NCI-H1105 treated with DMSO at 0.1 percent for 48 hours (cell line): ENCODE data around the gene RPAIN.
"Not testable (repeated sequence)": the region's sequence is repeated elsewhere in the genome, so short reads cannot be mapped to it uniquely, and the experiment has no call there.

Source experiments
- DNase-seq: peaks from one replicate; lab custom pipeline; 2025; lab: John Stamatoyannopoulos, UW

Gene RPAIN

DNA sequence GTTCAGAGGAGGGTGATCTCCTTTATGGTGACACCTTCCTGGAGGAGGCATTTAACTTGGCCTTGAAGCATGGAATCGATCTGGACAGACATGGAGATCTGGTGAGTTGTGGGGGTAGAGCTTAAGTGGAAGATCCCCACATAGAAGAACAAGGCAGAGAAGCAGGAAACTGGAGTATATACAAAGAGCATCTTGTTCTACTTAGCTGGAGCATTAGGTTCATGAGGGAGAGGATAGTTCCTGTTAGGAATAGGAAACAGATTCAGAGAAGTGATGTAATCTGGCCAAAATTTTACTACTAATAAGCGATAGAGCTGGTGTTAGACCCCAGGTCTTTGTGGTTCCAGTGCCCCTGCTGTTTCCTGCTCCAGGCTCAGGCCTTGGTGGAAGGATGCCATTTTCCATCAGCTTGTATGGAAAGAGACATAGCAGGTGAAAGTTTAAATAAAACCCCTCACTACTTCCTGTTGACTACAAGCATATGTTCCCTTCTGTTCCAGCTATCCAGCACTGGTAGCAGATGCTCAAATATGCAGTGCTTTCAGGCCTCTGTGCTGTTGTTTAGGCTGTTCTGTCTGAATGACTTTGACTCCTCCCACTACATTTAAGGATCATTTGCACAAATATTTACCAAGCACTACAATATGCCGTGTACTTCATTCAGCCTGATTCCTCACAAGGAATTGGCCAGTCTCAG, 9.4 kb downstream of the RPAIN start:
- no peak for DNase-seq

DNA sequence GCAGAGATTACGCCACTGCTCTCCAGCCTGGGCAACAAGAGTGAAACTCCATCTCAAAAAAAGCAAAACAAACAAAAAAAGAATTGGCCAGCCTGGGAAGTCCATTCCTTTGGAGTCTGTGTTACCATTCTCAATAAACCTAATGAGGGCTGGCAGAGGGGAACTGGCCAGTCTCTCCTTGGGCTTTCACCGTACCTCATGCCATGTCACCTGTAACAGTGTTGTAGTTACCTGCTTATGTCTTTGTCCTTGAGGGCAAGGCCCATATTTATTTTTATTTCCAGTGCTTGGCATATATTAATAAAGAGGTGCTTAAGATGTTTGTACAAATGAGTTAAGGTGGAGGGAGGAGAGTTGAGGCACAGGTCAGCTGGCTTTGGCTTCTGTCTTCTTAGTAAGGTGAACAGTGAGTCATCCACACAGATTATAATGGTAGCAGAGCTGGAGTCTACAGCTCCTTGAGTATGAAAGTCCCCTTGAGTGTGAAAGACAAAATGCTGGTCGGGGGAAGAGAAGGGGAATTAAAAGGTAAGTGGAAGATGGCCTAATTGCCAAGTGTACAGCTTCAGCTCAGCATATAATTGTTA, 10.5 kb downstream of the RPAIN start:
- DNase-seq, result no peak

DNA sequence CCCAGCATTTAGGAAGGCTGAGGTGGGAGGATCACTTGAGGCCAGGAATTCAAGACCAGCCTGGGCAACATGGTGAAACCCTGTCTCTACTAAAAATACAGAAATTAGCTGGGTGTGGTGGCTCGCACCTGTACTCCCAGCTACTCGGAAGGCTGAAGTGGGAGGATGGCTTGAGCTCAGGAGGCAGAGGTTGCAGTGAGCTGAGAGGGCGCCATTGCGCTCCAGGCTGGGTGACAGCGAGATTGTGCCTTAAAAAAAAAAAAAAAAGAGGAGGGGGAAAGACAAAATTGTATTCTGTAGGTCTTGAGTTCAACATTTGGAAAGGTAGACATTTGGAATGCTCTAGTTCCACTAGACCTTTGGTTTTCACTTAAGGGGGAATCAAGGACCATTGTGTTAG, 11.3 kb downstream of the RPAIN start:
- DNase-seq, result not testable (repeated sequence)

DNA sequence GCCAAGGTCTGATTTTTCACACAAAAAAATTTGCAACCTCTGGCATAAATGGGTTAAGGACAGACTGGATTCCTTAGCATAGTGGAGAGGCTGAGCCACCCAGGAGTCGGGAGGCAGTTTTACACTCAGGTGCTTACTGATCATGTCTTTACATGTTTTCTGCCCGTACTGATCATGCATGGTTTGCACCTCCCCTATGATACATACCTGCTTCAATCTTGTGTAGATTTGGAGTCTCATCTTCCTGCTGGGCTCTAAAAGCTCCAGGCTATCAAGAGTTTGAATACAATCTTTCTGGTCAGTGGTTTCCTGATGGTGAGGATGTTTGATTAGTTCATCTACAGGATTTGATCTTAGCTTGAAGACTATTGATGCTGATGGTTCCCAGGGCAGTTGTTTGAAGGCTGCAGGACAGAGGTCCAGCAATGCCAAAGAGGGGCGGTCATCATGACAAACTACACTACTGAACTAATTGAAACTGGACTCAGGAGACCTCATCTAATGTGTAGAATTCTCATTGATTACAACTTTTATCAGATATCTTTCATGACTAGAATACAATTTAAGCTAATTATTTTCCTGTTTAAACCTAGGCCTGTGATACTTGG, 12.1 kb downstream of the RPAIN start:
- DNase-seq, result no peak

DNA sequence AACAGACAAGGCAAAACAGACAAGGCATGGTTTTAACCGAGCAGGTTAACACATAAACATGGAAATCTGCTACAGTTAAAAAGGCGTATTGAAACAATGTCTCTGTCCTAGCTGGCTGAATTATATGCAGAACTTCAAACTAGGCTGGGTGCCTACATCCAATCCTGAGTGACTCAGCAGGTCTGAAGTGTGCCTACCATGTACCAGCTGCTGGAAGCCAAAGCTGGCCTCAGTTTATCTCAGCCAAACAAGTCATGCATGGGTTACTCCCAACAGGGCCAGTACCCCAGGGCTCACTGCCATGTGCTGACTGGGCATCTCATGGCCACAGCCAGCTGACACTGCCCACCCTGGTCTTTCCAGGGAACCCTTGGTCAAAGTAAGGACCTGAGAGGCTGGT, 15.0 kb downstream of the RPAIN start:
- no peak for DNase-seq

DNA sequence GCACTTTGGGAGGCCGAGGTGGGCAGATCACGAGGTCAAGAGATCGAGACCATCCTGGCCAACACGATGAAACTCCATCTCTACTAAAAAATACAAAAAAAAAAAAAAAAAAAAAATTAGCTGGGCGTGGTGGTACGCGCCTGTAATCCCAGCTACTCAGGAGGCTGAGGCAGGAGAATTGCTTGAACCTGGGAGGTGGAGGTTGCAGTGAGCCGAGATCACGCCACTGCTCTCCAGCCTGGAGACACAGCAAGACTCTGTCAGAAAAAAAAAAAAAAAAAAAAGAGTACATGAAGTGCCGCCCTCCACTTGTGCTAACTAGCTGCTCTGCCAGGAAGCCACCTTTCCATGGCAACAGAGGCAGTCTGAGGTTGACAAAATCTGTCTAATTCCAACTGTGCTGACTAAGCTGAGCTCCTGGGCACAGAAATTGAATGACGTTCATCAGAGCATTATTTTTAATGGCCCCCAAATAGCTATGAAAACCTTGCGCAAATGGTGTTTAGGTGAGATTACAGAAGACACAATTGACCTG, 15.9 kb downstream of the RPAIN start:
- not testable (repeated sequence) for DNase-seq

DNA sequence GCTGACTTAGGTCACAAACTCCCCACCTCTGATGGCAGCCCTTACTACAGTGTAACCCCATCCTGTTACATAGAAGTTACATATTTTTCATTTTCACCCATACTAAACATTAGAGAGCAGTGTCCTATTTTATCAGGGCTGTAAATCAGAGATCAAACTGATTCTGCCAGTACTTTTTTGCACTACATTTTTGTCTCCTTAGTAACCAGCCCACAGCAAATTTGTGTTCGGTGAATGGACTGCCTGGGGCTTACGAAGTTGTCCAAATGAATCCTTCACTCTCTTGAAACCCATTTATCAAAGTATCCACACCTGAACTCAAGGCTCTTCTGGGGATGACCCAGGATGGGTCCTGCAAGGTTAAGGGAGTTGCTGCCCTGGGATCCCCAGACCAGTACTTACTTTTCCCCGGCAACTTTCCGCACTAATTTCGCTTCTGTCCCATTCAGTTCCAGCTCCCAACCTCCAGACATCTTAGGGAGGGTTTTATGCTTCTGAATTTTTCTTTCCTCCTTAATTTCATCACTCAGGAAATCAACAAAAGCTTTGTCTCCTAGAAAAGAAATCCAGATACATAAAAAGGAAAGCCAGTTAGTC, 17.8 kb downstream of the RPAIN start:
- no peak for DNase-seq

DNA sequence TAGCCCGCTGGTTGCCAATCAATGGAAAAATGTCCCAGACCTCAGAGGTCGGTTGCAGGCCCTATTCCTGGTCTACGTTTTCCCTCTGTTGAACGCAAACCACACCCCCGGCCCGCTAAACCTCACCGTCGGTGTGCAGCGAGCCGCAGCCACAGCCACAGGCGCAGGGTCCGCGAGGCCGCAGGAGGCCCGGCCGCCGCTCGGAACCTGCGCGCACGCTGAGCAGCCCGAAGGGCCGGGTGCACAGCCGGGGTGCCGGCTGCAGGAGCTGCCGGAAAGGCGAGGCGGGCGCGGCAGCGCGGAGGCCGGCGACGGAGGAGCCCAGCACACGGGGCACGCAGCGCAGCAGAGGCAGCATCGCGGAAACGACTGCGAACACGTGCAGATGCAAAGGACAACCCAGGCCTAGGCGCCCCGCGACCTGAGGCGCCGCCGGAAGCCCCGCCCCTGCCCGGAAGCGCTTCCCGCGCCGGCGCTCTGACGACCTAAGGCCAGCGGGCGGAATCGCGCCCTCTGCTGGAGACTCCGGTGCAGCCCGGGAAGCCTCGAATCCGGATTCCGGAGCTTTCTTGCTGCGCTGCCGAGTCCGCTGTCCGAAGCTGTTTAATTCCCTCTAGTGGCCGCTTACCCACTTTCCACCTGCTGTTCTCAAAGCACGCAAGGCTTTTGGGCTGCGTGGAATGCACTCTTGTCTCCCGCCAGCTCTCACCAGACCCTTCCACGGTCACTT, 18.9 kb downstream of the RPAIN start, which contains the start of gene C1QBP:
C1QBP (minus strand) TSS at position 440 of the 730 bp plus-strand sequence; CDS start at position 358, 82 bp downstream.
- DNase-seq, result peak; percentile 92

DNA sequence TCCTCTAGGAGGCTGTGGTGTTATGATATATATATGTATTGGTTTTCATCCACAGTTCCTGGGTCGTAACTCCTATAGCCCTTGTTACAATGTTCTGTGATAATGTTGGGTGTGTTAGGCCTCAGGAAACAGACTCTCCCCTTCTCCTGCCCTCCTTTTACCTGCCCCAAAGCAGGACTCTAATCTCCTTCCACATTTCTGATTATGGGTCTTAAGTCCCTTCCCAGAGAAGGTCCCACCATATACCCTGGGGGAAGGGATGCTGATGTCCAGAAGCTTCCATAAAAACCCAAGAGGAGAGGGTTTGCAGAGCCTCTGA, 19.4 kb downstream of the RPAIN start:
- DNase-seq, result no peak

DNA sequence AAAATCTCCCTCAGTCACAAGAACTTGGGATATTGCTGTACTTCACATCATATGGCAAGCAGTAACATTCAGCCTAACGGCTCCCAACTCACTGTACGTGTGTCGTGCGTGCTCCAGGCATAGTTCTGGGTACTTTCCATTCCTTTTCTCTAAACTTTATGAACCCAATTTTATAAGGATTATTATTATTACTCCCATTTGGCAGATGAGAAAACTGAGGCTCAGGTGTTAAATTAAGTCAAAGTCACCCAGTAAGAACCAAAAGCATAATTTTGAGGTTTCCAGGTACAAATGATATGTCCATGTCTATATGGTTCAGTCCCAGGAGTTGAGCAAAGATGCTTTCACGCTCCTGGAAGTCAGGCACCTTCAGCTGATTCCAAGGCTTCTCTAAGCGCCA, 23.7 kb downstream of the RPAIN start:
- no peak for DNase-seq

DNA sequence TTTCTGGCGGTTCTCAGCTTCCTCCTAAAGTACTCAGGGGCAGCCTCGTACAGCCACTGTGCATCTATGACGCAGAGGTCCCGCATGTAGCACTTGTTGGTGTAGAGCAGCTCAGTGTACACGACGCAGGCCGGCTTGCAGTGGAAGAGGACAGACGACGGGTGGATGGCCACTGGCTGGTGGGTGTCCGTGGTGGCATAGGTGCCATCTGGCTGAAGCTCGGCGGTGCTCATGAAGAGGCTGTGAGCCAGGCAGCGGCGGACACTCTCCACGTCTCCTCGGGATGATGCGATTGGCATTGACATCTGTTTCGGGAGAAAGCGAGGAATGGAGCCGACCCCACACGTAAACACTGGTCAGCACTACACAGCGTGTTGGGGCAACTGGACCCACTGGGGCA, 24.2 kb downstream of the RPAIN start:
- no peak for DNase-seq

DNA sequence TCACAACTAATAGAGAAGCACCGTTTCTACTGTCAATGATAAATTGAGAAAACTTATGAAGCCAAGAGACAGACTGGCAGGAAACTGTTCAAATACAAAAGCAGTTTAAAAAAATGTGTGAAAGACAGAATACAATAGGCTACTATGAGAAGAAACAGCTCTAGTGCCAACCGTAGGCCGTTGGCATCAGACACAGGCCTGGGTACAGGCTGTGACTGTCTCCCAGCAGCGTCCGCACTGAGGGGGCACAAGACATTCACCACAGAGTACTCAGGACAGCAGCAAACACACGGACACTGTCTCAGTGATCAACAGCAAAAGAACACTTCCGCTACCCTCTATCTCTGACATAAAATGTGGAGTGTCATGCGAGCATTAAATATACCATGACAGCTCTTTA, 26.8 kb downstream of the RPAIN start:
- DNase-seq, result no peak

DNA sequence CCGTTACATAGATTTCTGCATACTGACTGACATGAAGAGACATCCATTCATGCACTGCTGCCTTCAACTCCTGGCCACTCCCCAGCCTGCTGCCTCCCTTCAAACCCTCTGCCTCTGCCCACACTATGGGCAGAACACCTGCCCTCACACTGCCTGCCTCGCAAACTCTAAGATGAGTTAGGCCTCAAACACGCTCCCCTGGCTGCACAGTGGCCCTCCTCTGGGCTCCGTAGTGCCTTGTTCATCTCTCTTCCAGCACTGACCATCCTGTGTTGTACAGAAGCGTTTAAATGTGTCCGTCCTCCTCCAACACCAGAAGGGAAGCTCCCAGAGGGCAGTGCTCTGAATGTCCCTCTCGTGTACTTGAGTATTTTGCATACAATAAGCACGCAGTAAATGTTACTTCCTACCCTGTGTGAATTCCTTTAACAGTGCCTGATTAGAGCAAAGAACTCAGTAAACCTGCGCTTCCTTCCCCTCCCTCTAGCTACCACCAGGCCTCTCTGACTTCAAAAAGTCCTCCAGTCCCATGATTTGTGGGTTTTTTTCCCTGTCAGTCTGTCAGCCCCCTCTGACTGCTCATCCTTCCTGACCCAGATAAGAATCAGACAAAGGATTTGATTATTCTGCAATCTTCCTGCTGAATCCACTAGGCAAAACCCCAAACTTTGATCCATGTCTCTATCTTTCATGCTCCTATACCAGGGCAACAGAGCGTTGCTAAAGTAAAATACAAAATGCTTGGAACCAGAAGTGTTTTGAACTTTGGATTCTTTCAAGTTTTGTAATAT, 44.9 kb downstream of the RPAIN start:
- DNase-seq, result no peak

DNA sequence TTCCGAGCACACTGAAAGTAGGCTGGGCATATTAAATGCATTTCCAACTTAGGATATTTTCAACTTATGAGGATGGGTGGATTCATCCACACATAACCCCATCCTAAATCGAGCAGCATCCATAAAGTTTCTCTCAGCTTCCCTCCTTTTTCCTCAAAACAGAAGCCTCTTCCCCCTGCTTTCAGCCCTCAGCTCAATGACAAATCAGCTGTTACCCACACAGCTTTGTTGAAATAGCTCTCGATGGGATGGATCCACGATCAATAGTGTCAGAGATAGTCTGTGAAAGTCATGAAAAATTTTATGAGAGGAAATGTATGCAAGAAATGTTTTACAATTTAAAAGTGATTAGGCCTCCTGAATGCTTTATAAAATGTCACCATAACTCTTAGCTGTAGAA, 46.3 kb downstream of the RPAIN start:
- no peak for DNase-seq

DNA sequence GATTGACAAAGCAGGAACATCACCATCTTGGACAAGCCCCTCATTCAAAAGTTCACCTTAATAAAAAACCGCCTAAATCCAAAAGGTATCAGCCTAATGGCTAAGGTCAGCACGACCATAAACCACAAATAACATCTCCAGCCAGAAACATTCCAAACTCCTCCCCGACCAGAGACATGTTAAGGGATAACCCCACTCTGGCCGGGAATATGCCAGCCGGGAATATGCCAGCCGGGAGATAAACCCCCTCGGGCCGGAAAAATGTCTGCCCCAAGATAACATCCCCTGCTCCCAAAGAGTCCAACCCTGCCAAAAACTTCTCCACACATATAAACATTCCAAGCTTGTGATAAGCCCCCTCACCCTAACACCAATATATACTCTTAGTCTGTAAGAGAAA, 47.4 kb downstream of the RPAIN start:
- DNase-seq, result no peak

DNA sequence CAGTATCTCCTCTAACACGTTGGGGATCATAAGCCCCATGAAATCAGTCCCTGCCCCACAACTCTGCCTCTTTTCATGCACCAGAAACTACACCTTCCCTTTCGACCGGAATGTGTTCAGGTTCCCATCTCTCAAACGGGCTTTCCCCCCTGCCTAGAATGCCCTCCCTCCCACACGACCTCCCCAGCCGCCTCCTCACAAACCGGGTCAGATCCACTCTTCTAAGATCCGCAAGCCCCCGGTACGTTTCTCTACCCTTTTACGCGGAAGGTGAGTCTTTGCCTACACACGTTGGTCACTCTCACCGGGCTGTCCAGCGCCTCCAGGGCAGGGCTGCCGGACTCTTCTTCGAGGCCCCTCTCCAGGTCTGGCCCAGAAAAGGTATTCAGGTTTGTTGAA, 48.1 kb downstream of the RPAIN start:
- DNase-seq, result peak; percentile 16

DNA sequence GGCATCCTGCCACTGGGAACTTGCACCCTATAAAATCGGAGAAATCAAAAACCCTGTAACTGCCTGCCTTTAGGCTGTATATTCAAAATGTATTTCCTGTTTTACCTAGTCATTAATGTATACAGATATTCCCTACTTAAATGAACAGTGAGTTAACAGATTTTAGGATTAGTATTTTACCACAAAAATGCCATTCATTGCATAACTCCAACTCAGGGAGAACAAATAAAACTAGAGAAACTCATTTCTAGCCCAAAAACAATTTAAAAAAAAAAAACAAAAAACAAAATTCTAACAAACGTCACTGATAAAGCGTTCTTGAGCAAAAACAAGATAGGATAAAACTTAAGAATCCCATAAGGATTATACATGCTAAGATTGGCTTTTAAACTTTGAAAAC, 52.5 kb downstream of the RPAIN start:
- DNase-seq, result no peak

DNA sequence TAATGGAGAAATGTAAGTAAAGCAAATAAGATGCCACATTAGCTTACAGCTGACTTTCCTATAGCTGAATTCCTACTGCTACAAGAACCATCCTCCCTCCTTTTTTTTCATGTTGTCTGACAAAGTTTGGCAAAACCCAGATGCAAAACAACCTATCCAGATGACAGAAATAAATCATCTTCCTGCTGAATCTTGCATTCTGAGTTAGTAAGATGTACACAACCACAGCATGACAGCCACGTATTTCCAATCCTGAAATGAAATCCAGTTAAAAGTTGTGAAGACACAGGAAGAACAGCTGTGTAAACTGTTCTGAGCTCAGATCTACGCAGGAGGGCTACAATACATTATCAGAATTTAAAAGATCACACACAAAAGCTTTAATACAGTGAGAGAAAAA, 53.9 kb downstream of the RPAIN start:
- no peak for DNase-seq

DNA sequence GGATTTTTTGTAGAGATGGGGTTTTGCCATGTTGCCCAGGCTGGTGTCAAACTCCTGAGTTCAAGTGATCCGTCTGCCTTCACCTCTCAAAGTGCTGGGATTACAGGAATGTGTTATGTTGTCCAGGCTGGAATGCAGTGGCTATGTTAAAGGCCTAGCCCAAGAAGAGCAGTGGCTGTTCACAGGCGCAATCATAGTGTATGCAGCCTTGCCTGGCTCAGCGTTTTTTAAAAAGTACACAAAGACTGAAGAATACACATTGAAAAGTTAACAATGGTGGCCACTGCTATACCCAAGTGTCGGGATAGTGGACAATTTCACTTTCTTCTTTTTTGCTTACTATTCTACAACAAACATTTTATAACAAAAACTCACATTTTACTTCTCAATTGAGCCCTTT, 59.0 kb downstream of the RPAIN start:
- DNase-seq, result no peak

DNA sequence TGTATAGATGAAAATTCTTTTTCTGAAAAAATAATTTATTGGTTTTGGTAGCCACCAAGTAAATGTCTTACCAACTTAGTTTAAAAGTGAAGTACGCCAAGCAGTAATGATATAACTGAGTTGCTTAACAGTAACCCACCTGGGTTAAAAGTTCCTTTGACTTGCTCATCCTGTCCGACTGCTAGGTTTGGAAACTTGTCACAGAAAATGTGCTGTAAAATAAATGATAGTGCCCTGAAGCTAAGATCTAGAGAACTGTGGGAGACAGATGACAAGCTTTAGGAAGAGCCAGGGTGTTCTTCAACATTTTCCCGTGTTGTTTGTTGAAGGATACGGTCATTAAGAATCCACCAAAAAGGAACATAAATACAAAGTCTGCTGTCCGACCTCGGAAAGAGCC, 61.0 kb downstream of the RPAIN start:
- no peak for DNase-seq

DNA sequence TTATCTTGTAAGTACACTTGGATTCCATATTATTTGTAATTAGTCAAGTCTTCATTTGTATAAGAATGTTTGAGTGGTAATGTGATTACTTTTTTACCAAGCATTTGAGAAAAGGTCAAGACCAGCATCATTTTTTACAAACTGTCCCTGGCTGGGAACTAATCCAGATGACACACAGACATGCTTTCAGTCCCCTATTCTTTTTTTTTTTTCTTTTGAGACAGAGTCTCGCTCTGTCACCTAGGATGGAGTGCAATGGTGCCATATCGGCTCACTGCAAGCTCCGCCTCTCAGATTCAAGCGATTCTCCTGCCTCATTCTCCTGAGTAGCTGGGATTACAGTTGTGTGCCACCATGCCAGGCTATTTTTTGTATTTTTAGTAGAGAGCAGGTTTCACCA, 61.5 kb downstream of the RPAIN start:
- no peak for DNase-seq
